C4-2B (cell line): Measurements from ENCODE around the gene PTMS.

Experiments used
- ZFX ChIP-seq: fragments of 450-650 bp; IDR thresholded peaks from 2 replicates; pipeline ENCODE4 v1.6.1; 2017
- TF ChIP-seq, protein P1 (sequence below): fragments of 450-650 bp; conservative IDR thresholded peaks from 2 replicates; pipeline ENCODE4 v1.5.1; 2017; ENCODE audit warnings: mild to moderate bottlenecking

DNA sequence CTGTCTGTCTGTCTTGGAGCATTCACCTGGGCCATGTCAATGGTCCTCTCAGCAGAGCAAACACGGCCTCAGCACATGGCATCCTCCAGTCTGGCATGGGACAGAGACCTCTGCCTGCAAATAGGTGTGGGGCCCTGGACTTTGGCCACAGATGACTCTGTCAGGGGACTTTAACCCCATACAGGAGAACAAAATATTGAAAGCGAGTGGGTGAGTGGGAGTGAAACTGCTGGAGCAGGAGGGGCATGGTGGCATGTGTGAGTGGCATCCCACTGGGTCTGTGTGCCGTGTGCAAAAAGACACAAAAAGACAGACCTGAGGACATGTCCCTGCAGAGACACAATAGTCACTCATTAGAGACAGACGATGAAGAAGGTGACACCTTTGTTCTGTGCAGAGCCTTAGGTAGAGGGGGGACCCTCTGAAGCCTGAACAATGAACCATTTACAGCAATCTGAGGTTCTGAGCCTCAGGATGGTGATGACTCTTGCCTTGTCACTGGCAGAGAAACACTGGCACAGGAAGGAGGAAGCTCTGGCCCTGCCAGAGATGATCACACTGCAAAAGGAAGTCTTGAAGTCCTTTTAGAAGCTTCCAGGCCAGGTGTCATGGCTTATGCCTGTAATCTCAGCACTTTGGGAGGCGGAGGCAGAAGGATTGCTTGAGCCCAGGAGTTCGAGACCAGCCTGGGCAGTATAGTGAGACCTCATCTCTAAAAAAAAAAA lies 13.7 kb downstream of the PTMS start:
- TF ChIP-seq, protein P1, sequence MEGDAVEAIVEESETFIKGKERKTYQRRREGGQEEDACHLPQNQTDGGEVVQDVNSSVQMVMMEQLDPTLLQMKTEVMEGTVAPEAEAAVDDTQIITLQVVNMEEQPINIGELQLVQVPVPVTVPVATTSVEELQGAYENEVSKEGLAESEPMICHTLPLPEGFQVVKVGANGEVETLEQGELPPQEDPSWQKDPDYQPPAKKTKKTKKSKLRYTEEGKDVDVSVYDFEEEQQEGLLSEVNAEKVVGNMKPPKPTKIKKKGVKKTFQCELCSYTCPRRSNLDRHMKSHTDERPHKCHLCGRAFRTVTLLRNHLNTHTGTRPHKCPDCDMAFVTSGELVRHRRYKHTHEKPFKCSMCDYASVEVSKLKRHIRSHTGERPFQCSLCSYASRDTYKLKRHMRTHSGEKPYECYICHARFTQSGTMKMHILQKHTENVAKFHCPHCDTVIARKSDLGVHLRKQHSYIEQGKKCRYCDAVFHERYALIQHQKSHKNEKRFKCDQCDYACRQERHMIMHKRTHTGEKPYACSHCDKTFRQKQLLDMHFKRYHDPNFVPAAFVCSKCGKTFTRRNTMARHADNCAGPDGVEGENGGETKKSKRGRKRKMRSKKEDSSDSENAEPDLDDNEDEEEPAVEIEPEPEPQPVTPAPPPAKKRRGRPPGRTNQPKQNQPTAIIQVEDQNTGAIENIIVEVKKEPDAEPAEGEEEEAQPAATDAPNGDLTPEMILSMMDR = no peak
- TF ChIP-seq ZFX = no peak
